ENCODE data around the gene SGPL1.
A peak's percentile ranks its signal among the peaks of the same experiment; 100 is the strongest.

Gene SGPL1

DNA sequence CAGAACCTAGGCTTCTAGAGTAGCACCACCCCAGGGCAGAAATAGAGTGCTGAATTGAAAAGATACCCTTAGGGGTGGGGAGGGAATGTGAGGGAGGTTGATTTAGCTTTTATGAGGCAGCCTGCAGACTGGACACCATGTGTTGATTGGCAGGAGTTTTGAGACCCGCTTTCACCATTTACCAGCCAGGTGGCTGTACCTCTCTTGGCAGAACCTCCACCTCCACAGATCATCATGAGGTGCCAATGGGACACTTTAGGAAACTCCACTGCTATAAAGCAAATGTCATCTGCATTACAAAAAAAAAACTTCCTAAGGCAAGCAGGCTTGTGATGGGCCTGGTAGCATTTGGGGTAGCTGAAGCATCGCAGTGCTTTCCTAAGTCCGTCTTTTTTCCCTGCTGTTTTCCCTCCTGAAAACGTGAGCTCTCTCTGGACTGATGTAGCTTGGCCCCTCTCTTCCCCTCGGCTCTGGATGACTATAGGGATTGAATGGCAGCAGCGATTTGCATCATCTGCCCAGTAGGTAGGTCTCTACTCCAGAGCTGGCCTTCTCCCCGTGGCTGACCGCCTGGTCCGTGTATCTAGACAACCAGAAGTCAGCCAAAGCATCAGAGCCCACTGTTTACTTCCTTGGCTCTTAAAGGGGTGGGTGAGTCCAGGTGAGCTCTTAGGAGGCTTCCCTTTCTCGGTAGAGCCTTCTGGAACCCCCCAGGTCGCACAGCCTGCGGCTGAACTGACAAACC is 71.3 kb downstream of the SGPL1 start:
- DNase-seq: no peak

- DNase-seq: peak; percentile 75
Measured at GRCh38 chr10:70887804-70888800, 72.4 kb downstream of the SGPL1 start, which contains the start of gene PCBD1. Gene PCBD1 (minus strand): TSS chr10:70888565. CDS start chr10:70888533, 32 bp downstream.

DNA sequence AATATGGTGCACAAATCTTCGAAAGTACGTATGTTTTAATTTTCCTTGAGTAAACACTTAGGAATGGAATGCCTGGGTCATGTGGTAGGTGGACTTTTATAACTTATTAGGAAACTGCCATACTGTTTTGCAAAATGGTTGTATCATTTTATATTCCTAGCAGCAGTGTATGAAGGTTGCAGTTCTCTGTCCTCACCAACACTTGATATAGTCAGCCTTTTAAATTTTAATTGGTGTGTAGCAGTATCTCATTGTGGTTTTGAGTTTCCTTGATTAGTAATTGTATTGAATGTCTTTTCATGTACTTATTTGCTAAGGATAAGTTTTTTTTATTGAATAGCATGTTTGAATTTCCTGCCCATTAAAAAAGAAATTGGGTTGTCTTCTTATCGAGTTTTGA is 73.5 kb downstream of the SGPL1 start:
- no peak for DNase-seq

DNA sequence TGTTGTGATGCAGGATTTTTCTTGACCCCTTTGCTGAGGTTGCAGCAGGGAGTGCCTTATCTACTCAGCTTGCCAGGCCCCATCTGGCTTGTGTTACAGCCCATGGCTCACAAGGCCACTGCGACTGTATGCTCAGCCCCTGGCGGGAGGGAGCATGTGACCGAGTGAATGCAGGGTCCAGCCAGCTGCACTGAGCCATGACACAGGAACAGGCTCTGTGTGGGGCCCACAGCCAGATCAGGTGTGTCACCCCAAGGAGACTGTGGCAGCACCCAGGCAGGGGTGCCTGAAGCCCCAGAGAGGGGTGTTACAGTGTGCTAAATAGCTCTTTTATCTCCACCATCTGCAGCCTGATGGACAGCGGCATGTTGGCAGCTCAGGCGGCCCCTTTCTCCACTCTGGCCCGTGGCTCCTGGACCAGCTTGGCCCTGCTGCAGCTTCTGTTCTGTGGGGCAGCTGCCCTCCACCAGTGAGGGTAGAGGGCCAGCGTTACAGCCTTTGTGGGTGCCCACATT is 75.2 kb downstream of the SGPL1 start:
- DNase-seq: no peak

DNA sequence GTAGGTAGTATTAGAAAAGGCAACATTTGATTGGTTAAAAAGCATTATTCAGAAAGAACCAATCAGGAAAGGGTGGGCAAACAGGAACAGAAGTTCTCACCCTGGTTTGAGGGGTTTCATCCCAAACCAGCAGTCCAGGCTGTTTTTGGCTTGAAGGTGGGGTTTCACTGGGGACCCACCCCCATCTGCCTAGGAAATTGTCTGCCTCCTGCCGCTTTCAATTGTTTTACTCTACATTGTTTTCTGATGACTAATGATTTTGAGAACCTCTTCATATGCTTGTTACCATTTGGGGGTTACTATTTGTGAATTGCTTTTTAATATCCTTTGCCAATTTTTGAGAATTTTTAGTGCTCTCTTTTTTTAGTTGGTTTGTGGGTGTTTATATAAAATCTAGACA is 75.9 kb downstream of the SGPL1 start:
- no peak for DNase-seq

DNA sequence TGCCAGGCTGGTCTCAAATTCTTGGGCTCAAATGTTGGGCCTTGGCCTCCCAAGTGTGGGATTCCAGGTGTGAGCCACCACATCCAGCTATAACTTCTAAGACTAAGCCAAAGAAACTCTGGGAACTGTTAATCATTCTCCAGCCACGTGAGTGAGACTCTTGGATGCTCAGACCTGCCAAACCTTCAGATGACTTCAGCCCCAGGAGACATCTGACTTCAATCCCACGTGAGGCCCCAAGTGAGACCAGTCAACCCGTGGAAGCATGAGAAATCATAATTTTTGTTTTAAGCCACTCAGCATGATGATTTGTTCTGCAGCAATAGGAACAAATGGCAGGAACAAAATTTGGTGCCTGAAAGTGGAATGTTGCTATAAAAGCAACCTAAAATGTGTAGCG is 76.9 kb downstream of the SGPL1 start:
- no peak for DNase-seq

DNA sequence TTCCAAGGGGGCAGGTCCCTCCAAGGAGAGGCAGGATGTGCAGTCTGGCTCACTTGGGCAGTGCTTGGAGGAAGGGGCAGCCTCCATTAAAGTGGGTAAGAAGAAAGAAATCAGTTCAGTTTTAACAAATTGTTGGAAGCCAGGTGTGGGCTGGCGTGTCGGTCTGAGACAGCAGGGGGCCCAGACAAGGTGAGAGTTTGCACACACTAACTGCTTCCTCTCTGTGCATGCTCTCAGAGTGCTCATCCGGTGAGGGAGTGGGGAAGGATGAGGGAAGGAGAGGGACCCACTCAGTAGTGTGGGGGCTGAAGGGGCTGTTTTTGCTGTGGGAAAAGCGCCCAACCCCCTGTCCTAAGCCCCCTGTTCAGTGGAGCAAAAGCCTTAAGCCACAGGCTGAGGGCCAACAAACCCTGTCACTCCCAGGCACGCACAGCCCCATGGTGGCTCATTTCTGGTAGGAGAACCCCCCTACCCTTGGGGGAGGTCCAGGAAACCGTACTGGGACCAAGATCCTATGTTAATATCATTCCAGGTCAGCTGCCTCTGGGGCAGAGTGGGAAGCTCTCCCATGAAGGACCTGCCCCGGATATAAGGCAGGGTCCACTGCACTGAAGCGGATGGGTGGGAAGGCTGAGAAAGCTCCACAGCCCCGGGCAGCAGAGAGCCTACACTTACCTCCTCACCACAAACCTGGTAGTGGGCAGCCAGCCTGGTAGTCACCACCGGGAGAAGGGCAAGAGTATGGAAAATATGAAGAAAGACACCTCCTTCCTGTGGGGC is 77.7 kb downstream of the SGPL1 start:
- no peak for DNase-seq

DNA sequence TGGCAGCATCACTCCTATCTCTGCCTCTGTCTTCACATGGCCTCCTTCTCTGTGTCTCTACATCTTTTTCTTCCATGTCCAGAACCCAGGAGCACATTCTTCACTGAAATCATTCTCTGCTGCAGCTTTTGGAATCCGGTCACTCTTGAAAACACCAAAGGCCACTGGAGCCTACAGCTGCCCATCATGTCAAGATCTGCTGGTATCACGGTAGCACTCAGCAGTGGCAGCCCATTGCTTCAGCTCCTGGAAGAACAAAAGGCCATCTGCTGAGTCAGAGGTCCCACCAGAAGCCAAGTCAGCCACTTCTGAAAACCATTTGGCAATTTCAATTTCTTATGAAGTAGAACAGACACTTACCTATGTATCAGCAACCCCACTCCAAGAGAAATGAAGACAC is 78.7 kb downstream of the SGPL1 start:
- DNase-seq: no peak

DNA sequence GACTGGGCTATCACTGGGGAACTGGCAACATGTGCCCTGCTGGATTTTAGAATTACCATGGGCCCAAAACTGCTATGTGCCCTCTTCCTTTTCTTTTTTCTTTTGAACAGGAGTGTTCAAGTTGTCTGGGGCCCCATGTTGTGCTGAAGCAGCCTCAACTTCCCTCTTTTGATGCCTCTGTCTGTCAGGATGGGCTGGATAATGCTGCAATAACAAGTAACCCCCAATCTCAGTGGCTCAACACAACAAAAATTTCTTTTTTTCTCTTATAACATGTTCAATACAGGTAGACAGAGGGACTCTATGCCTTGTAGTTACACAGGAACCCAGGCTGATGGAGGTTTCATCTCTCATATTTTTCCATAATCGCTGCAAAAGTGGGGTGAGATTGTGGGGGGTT is 80.8 kb downstream of the SGPL1 start:
- no peak for DNase-seq

DNA sequence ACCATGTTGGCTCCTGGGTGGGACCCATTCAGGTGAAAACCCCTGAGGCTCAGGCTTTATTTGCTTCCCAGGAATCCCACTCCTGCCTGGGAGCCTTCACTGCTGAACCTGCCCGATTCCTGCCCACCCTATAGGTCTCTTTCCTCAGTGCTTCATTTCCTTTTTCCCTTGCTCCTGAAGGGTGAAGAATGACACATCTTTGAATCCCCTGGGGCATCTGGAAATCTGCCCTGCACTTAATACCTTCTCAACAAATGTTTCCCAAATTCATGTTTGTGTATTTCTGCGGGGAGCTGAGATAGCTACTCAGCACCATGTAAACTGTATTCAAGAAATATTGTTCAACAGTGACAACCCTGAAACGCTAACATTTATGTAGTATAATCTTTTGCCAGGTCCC is 82.9 kb downstream of the SGPL1 start:
- no peak for DNase-seq

- no peak for DNase-seq
Measured at GRCh38 chr10:70899096-70899495, 83.3 kb downstream of the SGPL1 start.

- no peak for DNase-seq
Measured at GRCh38 chr10:70901276-70901878, 85.6 kb downstream of the SGPL1 start.

GRCh38 chr10:70902661-70903261 is 87.0 kb downstream of the SGPL1 start:
- DNase-seq: no peak

DNA sequence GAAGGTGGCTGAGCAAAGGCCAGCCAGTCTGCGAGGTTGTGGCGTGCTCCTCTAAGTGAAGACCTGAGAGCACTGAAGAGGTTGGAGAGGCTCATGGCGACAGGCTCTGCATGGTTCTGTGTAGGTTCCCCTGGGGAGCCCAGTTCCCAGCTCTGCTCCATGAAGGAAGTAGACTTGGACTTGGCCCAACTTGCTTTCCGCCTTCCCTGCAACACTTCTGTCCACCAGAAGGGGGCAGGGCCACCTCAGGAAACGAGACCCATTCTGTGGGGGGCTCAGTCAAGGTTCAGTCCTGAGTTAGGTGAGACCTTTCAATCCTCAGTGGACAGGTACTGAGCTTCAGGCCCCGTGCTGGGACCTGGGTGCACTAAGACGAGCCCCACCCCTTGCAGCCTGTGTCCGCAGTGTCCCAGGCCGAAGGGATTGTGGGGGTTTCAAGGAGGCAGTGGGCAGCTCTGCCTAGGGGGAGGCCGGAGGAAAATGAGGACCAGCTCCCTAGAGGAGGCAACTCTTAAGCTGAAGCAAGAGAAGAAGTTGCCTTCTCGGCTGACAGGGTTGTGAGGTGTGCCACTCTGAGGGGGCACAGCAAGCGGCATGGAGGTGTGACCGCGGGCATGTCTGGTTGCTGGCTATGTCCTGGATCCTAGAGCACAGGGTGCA is 87.6 kb downstream of the SGPL1 start:
- DNase-seq: peak; percentile 55

DNA sequence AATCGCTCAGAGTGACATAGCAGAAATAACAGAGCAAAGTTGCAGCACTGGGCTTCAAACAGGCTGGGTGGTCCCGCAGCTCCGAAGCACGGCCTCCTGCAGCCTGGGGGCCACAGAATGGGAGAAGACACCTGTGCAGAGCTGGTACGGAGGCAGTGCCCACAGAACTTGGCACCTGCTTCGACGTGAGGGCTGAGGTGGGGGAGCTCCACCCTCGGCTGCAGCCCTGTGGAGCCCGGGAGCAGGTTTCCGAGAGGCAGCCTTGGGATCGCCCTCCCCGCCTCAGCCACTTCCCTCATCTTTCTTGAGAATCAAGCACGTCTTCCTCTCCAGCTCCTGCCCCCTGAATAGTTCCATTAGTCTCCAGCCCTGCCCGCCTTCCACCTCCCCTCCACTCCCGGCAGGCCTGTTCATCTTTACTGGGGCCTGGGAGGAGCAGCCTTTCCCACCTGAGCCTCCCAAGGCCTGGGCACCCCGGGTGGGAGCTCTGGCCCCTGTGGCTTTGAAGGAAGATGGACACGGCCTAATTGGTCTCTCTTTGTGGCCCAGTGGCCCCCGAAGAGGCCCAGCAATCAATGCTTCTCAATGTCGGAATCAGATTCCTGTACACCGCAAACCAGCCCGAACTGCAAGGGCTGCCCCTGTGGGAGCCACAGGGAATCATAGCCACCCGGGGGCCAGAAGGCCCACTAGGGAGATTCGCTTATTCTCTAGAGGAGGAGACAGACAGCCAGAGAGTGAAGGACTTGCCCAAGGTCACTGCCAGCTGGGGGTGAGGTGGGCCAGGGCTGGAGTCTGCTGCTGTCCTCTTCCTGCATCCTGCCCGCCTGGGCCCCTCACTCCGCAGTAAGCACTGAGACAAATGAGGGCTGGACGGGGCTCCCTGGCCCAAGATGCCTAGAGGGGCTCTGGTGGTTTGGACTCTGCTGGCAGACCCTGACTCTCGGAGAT is 89.6 kb downstream of the SGPL1 start:
- DNase-seq: no peak

GRCh38 chr10:70906031-70906783 is 90.5 kb downstream of the SGPL1 start:
- DNase-seq: no peak

- no peak for DNase-seq
Measured at GRCh38 chr10:70906953-70907636, 91.3 kb downstream of the SGPL1 start.

- no peak for DNase-seq
Measured at GRCh38 chr10:70907637-70908405, 92.1 kb downstream of the SGPL1 start.

Measured in suppressor macrophage treated with lipopolysaccharide for 4 hours (primary cell).